Kidney (tissue), 14 donors: ENCODE measurements around the gene MAPK8. TPM values are rescaled to one million over a fixed set of nuclear protein-coding genes. Genes with fewer than 3 reads are reported as not detected.
A peak's percentile ranks its signal among the peaks of the same experiment; 100 is the strongest.

Experiments
- DNase-seq, 5 donors: peaks; one replicate each; pipeline ENCODE4 v3.0.0-alpha.2; 2013 to 2020
- FAIRE-seq: peaks from 2 replicates; lab custom pipeline; 2012; peaks lifted over from hg19 to GRCh38; lab: Jason Lieb, UNC
- H3K27ac ChIP-seq, 2 donors: one replicate each; pipeline ENCODE4 v1.7.0; 2013; ENCODE audit warnings: low read depth in 2 of 2, low read length in 2 of 2, inconsistent platforms in 1 of 2
- H3K27me3 ChIP-seq: one replicate; pipeline ENCODE4 v1.7.1; 2013; ENCODE audit warnings: low read length, inconsistent platforms; ENCODE audit not compliant: control insufficient read depth, insufficient read depth
- H3K36me3 ChIP-seq, 3 donors: one replicate each; pipeline versions ENCODE4 v1.7.0 to v1.7.1; 2013; ENCODE audit warnings: low read length in 3 of 3, control low read depth in 1 of 3, inconsistent platforms in 1 of 3; ENCODE audit not compliant: insufficient read depth in 3 of 3, control insufficient read depth in 2 of 3
- H3K4me1 ChIP-seq, 3 donors: one replicate each; pipeline versions ENCODE4 v1.7.0 to v1.7.1; 2013; ENCODE audit warnings: low read length in 3 of 3, inconsistent platforms in 1 of 3, low read depth in 1 of 3; ENCODE audit not compliant: control insufficient read depth in 2 of 3, insufficient read depth in 2 of 3
- H3K4me3 ChIP-seq, 3 donors: one replicate each; pipeline versions ENCODE4 v1.7.0 to v1.8.1; 2013; ENCODE audit warnings: low read length in 3 of 3, control low read depth in 1 of 3, inconsistent platforms in 1 of 3
- H3K9ac ChIP-seq, 3 donors: one replicate each; pipeline versions ENCODE4 v1.7.0 to v1.7.1; 2013; ENCODE audit warnings: low read length in 3 of 3, control low read depth in 1 of 3, inconsistent platforms in 1 of 3
- H3K9me3 ChIP-seq, 3 donors: one replicate each; pipeline versions ENCODE4 v1.7.0 to v1.7.1; 2013; ENCODE audit warnings: low read length in 3 of 3, control low read depth in 1 of 3, inconsistent platforms in 1 of 3; ENCODE audit not compliant: control insufficient read depth in 2 of 3, insufficient read depth in 1 of 3
- CTCF ChIP-seq: IDR thresholded peaks from 3 replicates; pipeline ENCODE4 v1.5.1; 2012; ENCODE audit warnings: mild to moderate bottlenecking, moderate library complexity, borderline replicate concordance; ENCODE audit not compliant: insufficient read depth; ENCODE audit errors: extremely low read depth
- intact Hi-C: fragments of 100-400 bp; cut with DNase I; formaldehyde crosslinking; loops from one replicate; pipeline ENCODE4 v1.11.1; 2022
- polyA plus RNA-seq: library from polyadenylated mRNA; stranded (reverse); fragments of 350-450 nt; fragmentation: Illumina TruSeq; extraction: RNeasy Lipid Tissue Mini Kit (QIAGEN cat#74804); gene quantifications from one replicate; pipeline ENCODE4 v1.2.3, GENCODE V29; 2014; ENCODE audit warnings: low read depth, low replicate concordance; ENCODE audit not compliant: insufficient read depth
- total RNA-seq: library from RNA; stranded (reverse); fragmentation: NEBNext Ultra II Directional; extraction: Animal tissue kit (Norgen Biotek cat#: 25700); gene quantifications from one replicate; pipeline ENCODE4 v1.2.1, GENCODE V29; 2021
- donor health status: control.
- donor health status: control.
- donor health status: control.
- donor health status: control.
- donor health status: control.
- donor health status: DM: yes; HTN: yes; CAD: no.
- donor health status: Normal renal cell carcinoma (clear cell type).

MAPK8 gene
- total and polyA plus RNA-seq, 2 donors from 2014 or later = 17.0 to 36.7 TPM

- H3K36me3 ChIP-seq = no peaks in the 10 kb centered on the region
- intact Hi-C loops = no loop called here
- TF ChIP-seq CTCF = no peak
- peak in 2 of 5 donors; percentile 27 to 36 for DNase-seq
- peaks cover 0 to 5% (median 0%) of the 10 kb centered on the region in 3 donors for H3K4me1 ChIP-seq
- H3K27me3 ChIP-seq = no peaks in the 10 kb centered on the region
- no peaks in the 10 kb centered on the region for H3K9me3 ChIP-seq
- H3K9ac ChIP-seq = no peak overlapping the region
- no peak for FAIRE-seq
- no peak overlapping the region for H3K27ac ChIP-seq
- no peak overlapping the region for H3K4me3 ChIP-seq
Measured at GRCh38 chr10:48452879-48453412, 146.5 kb downstream of the MAPK8 start.

- DNase-seq (peak in 2 of 5 donors; percentile 37 to 51), FAIRE-seq (no peak)
- H3K27me3 ChIP-seq = no peaks in the 10 kb centered on the region
- peaks cover 0 to 5% (median 0%) of the 10 kb centered on the region in 3 donors for H3K4me1 ChIP-seq
- no peak overlapping the region for H3K27ac ChIP-seq
- H3K36me3 ChIP-seq = no peaks in the 10 kb centered on the region
- intact Hi-C loops = no loop called here
- H3K4me3 ChIP-seq = no peak overlapping the region
- no peak for TF ChIP-seq CTCF
- H3K9me3 ChIP-seq = no peaks in the 10 kb centered on the region
- H3K9ac ChIP-seq = no peak overlapping the region
Measured at GRCh38 chr10:48453451-48454301, 147.2 kb downstream of the MAPK8 start.

GRCh38 chr10:48454302-48455054, 148.0 kb downstream of the MAPK8 start:
- H3K27me3 ChIP-seq = no peaks in the 10 kb centered on the region
- no peaks in the 10 kb centered on the region for H3K36me3 ChIP-seq
- no peak overlapping the region for H3K27ac ChIP-seq
- DNase-seq = peak in 2 of 5 donors; percentile 41 to 65
- TF ChIP-seq CTCF = no peak
- no peak overlapping the region for H3K4me3 ChIP-seq
- FAIRE-seq = no peak
- intact Hi-C loops = no loop called here
- no peaks in the 10 kb centered on the region for H3K9me3 ChIP-seq
- H3K9ac ChIP-seq = no peak overlapping the region
- H3K4me1 ChIP-seq = peaks cover 0 to 5% (median 0%) of the 10 kb centered on the region in 3 donors
